Mucosa of descending colon (tissue), 3 donors: Measurements from ENCODE around the gene MARK2. TPM values are rescaled to one million over a fixed set of nuclear protein-coding genes. Genes with fewer than 3 reads are reported as not detected.

Source experiments
- ATAC-seq: fragments of 200-7000 bp; cut with Tn5 transposase; one replicate; pipeline ENCODE4 v1.9.1; 2020; ENCODE audit warnings: mild to moderate bottlenecking, moderate library complexity
- DNase-seq, 3 donors: peaks; one replicate each; pipeline ENCODE4 v3.0.0-alpha.2; 2020
- H3K36me3 ChIP-seq: fragments of 200-600 bp; one replicate; pipeline ENCODE4 v1.8.0; 2021; ENCODE audit warnings: low read depth, mild to moderate bottlenecking
- H3K4me1 ChIP-seq: fragments of 200-600 bp; one replicate; pipeline ENCODE4 v1.8.0; 2021; ENCODE audit warnings: low read depth, mild to moderate bottlenecking
- H3K4me3 ChIP-seq: fragments of 200-600 bp; one replicate; pipeline ENCODE4 v1.8.0; 2021; ENCODE audit warnings: mild to moderate bottlenecking
- H3K9me3 ChIP-seq: fragments of 200-600 bp; one replicate; pipeline ENCODE4 v1.8.0; 2021; ENCODE audit warnings: mild to moderate bottlenecking
- CTCF ChIP-seq: fragments of 200-600 bp; IDR thresholded peaks from one replicate; pipeline ENCODE4 v1.8.0; 2022; ENCODE audit warnings: antibody characterized with exemption, mild to moderate bottlenecking
- intact Hi-C, 2 donors: fragments of 100-400 bp; cut with DNase I in 1 of 2; cut with micrococcal nuclease in 1 of 2; formaldehyde crosslinking; loops; one replicate each; pipeline versions ENCODE4 v1.11.0 to v1.11.1; 2022; cut with DNase I, micrococcal nuclease
- total RNA-seq, 3 donors: library from RNA; stranded (reverse); fragmentation: NEBNext Ultra II Directional in 2 of 3; extraction: Animal tissue kit (Norgen Biotek cat#: 25700) in 2 of 3; gene quantifications; one replicate each; pipeline versions ENCODE4 v1.2.1 to v1.2.4, GENCODE V29; 2021 to 2023
- donor health status: DM: no; HTN: no; CAD: no; lungs with moderate emphysema.
- donor health status: DM: no; HTN: no; CAD: no.
- donor health status: DM: no; HTN: yes; CAD: no.

Gene MARK2
- total RNA-seq, 3 donors from 2014 or later, result 71.9 to 111 (median 94.5) TPM

- DNase-seq, result peak; percentile 41 to 66 (median 64)
- H3K4me3 ChIP-seq, result peak overlapping the region; percentile 59
- TF ChIP-seq CTCF, result no peak
- H3K36me3 ChIP-seq, result no peaks in the 10 kb centered on the region
- intact Hi-C loops, result no loop called here
- H3K4me1 ChIP-seq, result peaks cover 11% of the 10 kb centered on the region
- no peaks in the 10 kb centered on the region for H3K9me3 ChIP-seq
- peak; percentile 48 for ATAC-seq
Measured at GRCh38 chr11:63813563-63814382, 25.1 kb upstream of the MARK2 start.

DNA sequence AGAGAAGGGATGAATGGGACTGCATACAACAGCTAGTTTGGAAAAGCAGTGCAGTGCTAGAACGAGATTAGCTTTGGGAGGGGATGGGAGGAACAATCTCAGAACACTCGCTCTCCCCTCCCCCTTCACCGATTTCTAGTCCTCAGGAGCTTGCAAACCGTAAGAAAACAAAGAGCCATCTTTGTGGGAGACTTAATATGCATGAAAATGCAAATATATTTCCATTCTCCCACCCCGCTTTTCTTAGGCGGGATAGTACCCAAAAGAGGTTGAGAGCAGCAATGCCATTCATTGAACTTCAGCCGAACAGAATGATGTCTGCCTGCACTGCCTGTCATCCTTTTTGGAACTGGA lies 24.6 kb upstream of the MARK2 start:
- Histone ChIP-seq H3K36me3 (no peaks in the 10 kb centered on the region), H3K4me1 (peaks cover 11% of the 10 kb centered on the region), H3K9me3 (no peaks in the 10 kb centered on the region), H3K4me3 (peak overlapping the region; percentile 59)
- intact Hi-C loops, result no loop called here
- no peak for TF ChIP-seq CTCF
- peak; percentile 3 for ATAC-seq
- DNase-seq, result no peak

GRCh38 chr11:63816166-63816565 lies 22.7 kb upstream of the MARK2 start:
- no peak for DNase-seq
- intact Hi-C loops, result no loop called here
- ATAC-seq, result no peak
- Histone ChIP-seq H3K4me1 (peaks cover 11% of the 10 kb centered on the region), H3K36me3 (no peaks in the 10 kb centered on the region), H3K9me3 (no peaks in the 10 kb centered on the region), H3K4me3 (no peak overlapping the region)
- TF ChIP-seq CTCF, result no peak

- H3K4me3 ChIP-seq, result no peak overlapping the region
- peaks cover 11% of the 10 kb centered on the region for H3K4me1 ChIP-seq
- no peak for TF ChIP-seq CTCF
- no peak for ATAC-seq
- no peaks in the 10 kb centered on the region for H3K36me3 ChIP-seq
- no peaks in the 10 kb centered on the region for H3K9me3 ChIP-seq
- no peak for DNase-seq
- intact Hi-C loops, result no loop called here
Measured at GRCh38 chr11:63816732-63817131, 22.2 kb upstream of the MARK2 start.

- Histone ChIP-seq H3K36me3 (no peaks in the 10 kb centered on the region), H3K4me1 (peaks cover 7% of the 10 kb centered on the region), H3K4me3 (no peak overlapping the region), H3K9me3 (no peaks in the 10 kb centered on the region)
- intact Hi-C loops, result no loop called here
- DNase-seq (no peak), ATAC-seq (no peak)
- TF ChIP-seq CTCF, result no peak
Measured at GRCh38 chr11:63817758-63818498, 21.0 kb upstream of the MARK2 start.
